ENCODE data around the gene FCRL2. TPM values are rescaled to one million over a fixed set of nuclear protein-coding genes. Genes with fewer than 3 reads are reported as not detected.

FCRL2 gene
- total RNA-seq, 1 experiment from 2014 or later, result not detected

Other genes starting within 250 kb of the FCRL2 start
- gene FCRL5, start 224.6 kb downstream of the FCRL2 start, total RNA-seq (2014; rRNA removed; shearing (Covaris generic)), result not detected in 2 replicates
- gene FCRL4, start 179.0 kb downstream of the FCRL2 start, total RNA-seq (2014; rRNA removed; shearing (Covaris generic)), result not detected in 2 replicates
- gene FCRL3, start 76.4 kb downstream of the FCRL2 start, total RNA-seq (2014; rRNA removed; shearing (Covaris generic)), result not detected in 2 replicates
- gene FCRL1, start 43.0 kb upstream of the FCRL2 start, total RNA-seq (2014; rRNA removed; shearing (Covaris generic)), result not detected in 2 replicates
- gene CD5L, start 64.7 kb upstream of the FCRL2 start, total RNA-seq (2014; rRNA removed; shearing (Covaris generic)), result not detected in 2 replicates
- 35.2 and 38.4 TPM in 2 replicates for gene KIRREL1, start 216.5 kb upstream of the FCRL2 start, total RNA-seq (2014; rRNA removed; shearing (Covaris generic))

Measured in H4 (cell line).